ENCODE data around the gene PRPS1.
A peak's percentile ranks its signal among the peaks of the same experiment; 100 is the strongest.
"Not testable (repeated sequence)": the region's sequence is repeated elsewhere in the genome, so short reads cannot be mapped to it uniquely, and the experiment has no call there.

The PRPS1 gene

DNA sequence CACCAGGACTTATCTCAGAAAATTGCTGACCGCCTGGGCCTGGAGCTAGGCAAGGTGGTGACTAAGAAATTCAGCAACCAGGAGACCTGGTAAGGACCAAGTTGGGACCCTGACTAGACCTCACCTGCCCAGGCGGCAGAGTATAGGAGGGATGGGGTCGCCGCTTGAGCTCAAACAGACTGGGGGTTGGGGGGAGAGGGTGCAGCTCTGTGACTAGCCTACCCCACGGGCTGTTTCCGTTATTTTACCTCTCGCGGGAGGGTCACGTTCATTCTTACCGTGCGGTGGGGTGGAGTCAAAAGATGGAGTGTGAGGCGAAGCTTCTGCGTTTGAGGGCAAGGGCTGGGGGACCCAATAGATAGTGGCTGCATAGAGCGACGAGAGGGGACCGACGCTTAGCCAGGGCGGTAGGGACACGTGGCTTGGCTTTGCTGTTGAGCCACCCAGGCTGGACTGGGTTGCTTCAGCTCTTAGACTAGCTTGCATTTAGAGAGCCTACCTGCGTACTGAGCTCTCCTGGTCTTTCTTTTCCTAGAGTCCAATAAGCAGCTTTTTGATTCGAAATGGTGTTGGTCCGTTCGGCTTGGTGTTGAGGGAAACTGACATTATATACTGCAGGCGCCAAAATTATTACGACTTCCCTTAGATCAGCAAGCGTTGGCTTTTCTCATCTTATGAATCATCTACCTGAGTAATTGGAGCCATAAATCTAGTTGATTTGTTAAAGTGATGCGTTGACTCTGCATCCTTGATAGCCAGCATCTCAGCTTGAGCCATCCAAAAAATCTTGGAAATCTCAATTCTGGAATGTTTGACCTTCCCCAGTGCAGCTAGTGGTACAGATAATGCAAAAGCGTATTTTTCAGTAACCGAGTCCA, 591 bp downstream of the PRPS1 start:
- Histone ChIP-seq H3K4me3 (peak overlapping the region; percentile 43 to 73 (median 56)), H3K27ac (peak overlapping the region in 18 of 21 experiments; percentile 31 to 82 (median 72))

DNA sequence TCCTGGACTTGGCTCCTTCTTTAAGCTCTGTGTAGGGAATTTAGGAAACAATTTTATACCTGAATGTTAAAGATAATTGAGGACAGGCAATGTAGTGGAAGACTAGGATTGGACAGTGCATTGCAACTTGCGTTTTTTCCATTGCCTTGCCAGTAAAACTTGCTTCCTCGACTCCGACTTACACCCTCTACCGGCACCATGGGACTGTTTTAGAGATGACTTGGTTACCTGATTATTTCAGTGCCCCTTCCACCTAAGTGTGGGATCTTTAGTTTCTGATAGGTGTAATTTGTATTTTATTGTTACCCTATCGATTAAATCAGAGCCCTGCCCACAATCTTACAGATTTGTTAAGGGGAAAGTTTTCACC, 1.2 kb downstream of the PRPS1 start:
- H3K4me3 ChIP-seq: peak overlapping the region; percentile 43 to 73 (median 56)
- H3K27ac ChIP-seq: no peak overlapping the region

DNA sequence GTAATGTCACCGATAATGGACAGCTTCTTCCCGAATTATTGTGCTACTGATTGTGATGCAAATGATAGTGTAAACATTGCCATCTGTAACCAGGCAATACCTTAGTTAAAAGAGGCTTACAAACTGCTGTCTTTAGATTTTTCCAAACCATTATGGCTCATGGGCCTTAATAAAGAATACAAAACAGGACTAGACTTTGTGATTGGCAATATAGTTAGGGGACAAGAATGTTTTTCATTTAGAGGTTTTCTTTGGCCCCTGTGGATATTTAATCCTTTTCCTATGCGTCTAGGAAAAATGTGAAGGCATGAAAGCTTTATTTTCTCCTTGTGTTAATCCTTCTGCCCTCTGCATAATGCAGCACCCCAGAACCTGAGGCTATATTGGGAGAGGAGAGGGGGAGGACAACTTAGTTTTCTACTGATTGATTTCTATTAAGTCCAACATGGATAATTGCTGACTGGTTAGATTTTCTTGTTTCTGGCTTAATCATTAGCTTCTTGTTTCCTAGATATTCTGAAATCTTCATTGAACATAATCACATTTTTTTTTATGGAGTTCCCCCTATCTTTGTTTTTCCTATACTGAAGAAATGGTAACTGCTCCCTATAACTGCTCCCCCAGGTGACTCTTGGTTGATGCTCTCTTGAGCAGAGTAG, 1.9 kb downstream of the PRPS1 start:
- Histone ChIP-seq H3K4me3 (no peak overlapping the region), H3K27ac (no peak overlapping the region)

DNA sequence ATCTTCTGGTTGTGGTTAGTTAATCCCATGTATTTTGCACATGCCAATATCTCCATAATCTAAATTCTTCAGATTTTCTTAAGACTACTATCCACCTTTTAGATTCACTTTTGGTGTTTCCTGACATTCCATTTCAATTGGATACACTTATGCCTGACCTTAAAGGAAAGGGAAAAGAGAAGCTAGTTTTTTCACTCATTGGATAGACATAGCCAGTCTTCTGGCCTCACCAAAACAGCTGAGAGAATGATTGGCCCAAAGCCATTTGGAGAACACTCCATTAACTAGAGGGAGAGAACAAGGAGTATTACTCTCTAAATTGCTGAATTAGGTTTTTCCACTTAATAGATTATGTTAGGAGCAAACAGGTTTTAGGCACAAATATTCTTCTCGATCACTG, 4.0 kb downstream of the PRPS1 start:
- Histone ChIP-seq H3K4me3 (no peak overlapping the region), H3K27ac (no peak overlapping the region)

DNA sequence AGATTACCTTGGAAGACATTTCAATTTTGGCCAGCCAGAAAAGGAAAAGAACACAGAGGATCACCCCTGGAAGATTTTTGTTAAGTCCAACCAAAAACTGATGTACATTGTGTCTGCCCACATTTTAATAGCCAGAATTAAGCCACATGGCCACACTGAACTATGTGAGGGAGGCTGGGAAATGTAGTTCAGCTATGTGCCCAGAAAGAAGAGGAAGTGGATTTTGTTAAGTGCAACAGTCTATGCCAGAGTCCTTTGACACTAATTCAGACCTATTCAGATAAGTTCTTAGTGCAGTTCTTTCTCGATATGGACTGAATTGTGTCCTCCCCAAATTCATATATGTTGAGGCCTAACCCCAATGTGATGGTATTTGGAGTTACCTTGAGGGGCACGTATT, 18.4 kb downstream of the PRPS1 start:
- no peak overlapping the region for H3K27ac ChIP-seq
- H3K4me3 ChIP-seq: no peak overlapping the region

DNA sequence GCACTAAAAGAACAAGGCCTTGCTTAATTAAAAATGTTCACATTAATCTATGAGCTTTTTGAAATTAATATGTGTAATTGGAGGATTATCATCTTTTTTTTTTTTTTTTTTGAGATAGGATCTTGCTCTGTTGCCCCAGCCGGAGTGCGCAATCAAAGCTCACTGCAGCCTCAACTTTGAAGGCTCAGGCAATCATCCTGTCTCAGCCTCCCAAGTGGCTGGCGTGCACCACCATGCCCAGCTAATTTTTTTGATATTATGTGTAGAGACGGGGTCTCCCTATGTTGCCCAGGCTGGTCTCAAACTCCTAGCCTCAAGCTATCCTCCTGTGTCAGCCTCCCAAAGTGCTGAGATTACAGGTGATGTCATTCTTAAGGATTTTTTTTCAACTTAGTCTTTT, 20.0 kb downstream of the PRPS1 start:
- H3K4me3 ChIP-seq: no peak overlapping the region
- no peak overlapping the region for H3K27ac ChIP-seq

DNA sequence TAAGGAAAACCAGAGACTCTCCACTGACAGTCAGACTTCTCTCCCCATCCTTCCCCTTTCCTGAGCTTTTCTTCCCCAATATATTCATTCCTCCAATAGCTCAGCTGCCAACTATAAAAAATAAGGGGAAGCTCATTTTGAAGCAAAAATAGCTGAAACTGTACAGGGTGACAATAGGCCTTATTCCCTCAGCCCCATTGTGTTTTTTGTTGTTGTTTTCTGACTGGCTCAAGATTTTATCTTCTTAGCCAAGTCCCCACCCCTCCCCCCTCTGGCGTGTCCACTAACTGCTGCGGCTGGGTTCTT, 26.2 kb downstream of the PRPS1 start:
- H3K4me3 ChIP-seq: no peak overlapping the region
- H3K27ac ChIP-seq: peak overlapping the region in 2 of 21 experiments; percentile 3 to 16

DNA sequence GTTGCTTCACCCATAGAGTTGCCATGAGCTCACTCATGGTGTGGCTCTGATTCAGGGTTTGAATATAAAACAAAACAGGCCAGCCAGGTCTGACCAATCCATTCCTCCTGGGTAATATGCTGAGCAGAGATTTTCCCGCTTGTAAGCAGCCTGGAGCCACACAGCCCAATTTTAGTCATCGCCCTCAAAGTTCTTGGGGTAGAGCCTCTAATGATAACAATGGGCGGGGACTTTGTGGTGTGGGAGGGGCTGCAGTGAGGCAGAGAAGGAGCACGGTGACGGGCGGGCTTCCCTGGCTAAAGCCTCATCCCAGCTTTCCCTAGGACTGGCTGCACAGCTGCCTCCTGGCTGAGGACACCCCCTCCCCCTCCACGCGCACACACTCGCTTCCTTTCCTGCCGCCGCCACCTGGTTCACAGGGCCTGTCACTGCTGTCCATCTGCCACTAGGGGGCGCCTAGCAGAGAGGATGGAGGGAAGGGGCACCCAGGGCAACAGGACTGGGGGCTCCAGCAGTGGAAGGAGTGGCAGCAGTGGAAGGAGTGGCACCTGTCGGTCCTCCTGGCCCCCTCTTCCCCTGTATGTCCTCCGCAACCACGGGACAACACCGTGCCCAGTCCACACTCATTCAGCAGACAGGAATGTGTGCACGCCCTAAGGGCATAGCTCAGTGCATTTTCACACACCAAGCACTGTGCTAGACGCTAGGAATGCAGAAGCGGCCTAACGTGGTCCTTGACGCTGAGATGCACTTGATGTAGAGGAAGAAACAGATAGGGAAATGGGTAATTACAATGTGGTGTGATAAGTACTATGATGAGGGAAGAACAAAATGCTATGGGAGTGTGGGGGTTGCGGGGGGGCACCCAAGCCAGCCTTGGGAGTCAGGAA, 26.8 kb downstream of the PRPS1 start:
- no peak overlapping the region for H3K4me3 ChIP-seq
- peak overlapping the region in 4 of 21 experiments; percentile 3 to 58 (median 32) for H3K27ac ChIP-seq

DNA sequence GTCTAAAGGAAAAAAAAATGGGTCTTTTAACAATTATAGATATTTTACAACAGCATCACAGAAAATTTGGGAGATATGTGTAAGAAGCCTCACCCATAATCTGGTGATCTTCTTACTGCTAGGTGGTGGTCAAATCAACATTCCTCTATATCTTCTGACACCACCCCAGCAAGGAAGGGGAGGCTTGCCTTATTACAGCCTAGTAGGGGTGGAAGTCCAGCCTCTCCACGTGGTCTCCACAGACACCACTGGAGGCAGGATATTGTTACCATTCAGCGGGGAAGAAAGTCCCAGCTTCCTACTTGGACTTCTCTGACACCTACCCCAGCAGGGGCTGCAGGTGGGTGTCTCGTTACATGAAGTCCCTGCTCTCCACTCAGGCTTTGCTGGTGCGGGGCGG, 28.7 kb downstream of the PRPS1 start:
- Histone ChIP-seq H3K4me3 (no peak overlapping the region), H3K27ac (no peak overlapping the region)

DNA sequence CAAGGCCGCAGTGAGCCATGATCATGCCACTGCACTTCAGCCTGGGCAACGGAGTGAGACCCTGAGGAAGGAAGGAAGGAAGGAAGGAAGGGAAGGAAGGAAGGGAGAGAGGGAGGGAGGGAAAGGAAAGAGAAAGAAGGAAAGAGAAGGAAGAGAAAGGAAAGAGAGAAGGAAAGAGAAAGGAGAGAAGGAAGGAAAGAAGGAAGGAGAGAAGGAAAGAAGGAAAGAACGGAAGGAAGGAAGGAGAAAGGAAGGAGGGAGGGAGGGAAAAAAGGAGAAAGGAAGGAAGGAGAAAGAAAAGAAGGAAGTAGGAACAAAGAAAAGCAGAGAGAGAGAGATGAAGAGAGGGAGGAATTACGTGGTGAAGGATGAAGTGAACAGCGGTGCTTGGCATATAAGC, 30.4 kb downstream of the PRPS1 start:
- Histone ChIP-seq H3K4me3 (no peak overlapping the region), H3K27ac (no peak overlapping the region)

DNA sequence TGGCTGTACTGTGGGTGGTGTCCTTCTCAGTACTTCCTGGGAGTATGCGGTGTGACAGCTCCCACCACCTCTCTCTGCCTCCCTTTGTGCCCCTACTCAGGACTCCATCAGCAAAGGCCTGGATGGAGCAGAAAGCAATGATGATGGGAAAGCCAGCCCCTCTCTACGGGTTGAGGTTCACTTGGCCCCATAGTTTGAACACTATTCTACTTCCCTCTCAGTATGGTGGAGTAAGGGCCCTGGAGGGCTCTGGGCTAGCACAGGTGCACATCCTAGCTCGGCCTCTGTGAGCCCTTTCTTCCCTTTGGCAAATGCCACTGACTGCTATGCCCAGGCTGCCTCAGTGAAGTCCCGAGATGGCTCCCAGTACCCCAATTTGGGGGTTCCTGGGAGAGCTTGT, 31.0 kb downstream of the PRPS1 start:
- Histone ChIP-seq H3K27ac (no peak overlapping the region), H3K4me3 (no peak overlapping the region)

DNA sequence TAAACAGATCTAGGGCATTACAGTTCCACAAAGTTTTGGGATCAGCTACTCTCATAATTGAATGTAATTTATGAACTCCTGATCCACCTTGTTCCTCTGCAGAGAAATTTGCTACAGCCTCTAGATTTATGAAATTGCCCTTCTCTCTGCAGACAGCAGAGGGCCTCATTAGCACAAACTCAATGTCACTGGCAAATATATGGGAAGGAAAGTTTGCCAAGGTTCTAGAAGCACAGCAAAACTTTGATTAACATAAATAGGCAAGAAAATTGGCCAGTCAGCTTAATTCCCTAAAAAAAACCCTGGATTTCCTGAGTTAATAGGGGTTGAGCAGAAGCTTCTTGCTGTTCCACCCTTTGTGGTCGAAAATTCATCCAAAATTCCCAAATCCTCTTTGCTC, 31.5 kb downstream of the PRPS1 start:
- Histone ChIP-seq H3K27ac (no peak overlapping the region), H3K4me3 (no peak overlapping the region)

DNA sequence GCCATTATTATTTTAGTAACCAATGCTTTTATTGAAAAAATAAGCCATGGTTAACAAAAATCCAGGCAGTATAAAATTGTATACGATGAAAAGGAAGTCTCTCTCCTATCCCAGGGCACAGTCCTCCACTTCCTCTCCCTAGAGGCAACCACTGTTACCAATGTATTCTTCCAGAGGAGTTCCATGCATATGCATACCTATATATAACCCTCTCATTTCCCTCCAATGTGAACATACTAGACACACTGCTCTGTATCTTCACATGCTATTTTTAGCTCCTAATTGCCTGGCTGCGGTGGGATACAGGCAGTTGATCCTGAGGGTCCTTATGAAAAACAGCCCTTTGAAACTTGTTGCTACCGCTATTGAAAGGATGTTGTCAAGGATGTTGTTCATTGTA, 33.8 kb downstream of the PRPS1 start:
- H3K4me3 ChIP-seq: no peak overlapping the region
- no peak overlapping the region for H3K27ac ChIP-seq

DNA sequence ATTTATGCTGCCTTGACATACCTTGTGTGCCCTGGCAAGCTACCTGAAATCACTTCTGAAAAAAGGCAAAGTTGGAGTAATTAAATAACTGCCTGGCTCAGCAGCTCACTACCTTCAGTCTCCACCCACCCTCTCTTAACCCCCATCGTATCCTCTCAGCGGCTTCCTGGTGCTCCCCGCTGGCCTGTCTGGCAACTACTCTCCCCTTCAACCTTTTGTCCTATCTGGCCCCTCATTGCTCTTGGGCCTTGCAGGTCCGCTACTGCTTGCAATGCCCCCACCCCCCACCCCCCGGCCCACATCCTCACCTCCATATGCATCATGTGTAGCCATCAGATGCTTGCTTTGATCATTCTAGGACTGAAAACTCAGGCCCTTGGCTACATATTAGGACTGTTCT, 34.5 kb downstream of the PRPS1 start:
- H3K4me3 ChIP-seq: no peak overlapping the region
- H3K27ac ChIP-seq: no peak overlapping the region

DNA sequence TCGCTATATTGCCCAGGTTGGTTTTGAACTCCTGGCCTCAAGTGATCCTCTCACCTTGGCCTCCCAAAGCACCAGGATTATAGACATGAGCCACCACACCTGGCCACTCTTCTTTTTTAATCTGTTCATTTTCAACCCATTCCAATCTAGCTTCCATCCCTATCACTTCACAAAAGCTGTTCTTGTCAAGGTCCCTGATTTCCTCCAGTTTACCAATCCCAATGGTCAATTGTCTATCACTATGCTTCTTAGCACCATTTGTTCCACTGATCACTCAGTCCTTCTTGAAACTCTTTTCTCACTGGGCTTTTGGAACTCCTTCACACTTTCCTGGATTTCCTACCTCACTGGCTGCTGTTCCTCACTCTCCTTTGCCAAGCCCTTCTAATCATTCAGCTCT, 38.6 kb downstream of the PRPS1 start:
- no peak overlapping the region for H3K4me3 ChIP-seq
- H3K27ac ChIP-seq: no peak overlapping the region

DNA sequence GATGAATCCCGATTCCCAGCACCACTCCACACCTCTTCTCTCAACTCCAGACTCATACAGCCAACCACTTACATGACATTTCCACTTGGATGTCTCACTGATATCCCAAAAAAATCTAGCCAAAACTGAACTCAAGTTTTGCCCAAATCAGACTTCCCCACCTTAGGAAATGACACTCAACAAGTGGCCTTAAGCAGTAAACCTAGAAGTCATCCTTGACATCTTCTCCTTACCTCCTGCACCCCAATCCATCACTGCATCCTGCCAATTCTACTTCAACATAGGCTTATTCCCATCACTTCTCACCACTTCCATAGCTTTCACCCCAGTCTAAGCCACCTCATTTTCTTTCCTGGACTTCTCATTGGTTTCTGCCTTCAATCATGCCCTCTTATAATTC, 39.1 kb downstream of the PRPS1 start:
- H3K27ac ChIP-seq: no peak overlapping the region
- H3K4me3 ChIP-seq: no peak overlapping the region

DNA sequence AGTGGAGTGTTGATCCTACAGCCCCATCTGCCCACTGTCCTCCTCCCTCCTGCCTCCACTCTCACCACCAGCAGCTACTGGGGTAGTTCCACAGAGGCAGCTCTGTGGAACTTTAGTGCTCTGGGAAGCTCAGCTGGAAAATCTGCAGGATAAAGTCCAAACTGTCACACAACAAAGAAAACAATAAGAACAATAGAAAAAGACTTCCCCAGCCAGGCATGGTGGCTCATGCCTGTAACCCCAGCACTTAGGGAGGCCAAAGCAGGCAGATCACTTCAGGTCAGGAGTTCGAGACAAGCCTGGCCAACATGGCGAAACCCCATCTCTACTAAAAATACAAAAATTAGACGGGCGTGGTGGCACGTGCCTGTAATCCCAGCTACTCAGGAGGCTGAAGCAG, 40.4 kb downstream of the PRPS1 start:
- H3K4me3 ChIP-seq, H3K27ac ChIP-seq: not testable (repeated sequence)

DNA sequence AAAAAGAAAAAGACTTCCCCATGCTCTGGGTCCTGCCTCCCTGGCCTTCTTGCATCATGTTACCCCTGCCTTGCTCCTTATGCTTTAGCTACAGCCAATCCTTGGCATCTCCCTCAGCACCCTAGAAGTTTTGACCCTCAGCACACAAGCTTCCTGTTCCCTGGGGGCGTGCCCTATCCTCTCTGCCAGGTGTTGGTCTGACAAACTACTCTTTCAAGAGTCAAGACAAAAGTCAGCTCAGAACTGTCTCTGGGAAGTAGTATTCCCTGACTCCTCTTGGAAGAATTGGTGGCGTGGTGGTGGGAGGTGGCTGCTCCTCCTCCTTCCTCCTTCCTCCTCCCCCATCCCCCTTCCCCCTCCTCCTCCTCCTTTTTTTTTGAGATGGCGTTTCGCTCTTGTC, 41.0 kb downstream of the PRPS1 start:
- Histone ChIP-seq H3K27ac (no peak overlapping the region), H3K4me3 (no peak overlapping the region)

DNA sequence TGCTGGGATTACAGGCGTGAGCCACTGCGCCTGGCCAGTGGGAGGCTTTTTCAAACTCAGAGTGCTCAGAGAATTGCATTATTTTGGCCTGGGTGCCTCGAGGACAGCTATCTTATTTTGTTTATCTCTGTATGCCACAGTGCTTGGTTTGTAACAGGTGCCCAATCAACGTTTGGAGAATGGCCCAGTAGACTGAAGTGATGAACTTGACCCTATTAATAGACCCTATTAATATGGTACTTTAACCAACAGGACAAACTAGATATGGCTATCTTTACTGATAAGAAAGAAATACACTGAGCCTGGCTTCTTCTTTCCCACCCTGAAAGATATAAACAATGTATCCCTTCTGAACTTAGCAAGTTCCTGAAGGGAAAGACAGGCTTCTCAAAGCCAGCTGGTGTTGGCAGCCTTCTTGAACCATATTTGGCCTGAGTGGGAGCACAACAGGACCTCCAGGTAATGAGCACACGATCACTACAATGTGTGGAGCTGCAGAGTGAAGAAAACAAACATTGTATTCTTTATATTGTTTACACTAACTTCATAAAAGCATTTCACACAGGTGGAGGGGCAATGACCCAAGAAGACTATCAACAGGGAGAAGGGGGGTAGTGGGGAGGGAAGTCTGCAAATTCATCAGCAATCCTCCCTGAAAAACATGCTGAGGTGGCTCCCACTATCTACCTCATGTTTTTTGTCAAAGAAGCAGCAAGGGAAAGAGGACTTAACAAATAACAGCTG, 41.7 kb downstream of the PRPS1 start:
- H3K4me3 ChIP-seq: no peak overlapping the region
- no peak overlapping the region for H3K27ac ChIP-seq

DNA sequence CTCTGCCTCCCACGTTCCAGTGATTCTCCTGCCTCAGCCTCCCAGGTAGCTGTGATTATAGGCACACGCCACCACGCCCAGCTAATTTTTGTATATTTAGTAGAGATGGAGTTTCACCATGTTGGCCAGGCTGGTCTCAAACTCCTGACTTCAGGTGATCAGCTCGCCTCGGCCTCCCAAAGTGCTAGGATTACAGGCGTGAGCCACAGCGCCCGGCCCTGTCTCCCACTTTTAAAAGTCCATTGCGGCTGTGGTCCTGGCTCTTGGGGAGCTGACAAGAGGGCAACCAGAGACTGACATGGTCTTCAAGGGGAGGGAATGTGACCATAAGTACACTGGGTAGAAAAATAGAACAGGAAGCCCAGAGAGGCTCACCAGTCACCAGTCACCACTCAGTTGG, 42.9 kb downstream of the PRPS1 start:
- H3K27ac ChIP-seq, H3K4me3 ChIP-seq: not testable (repeated sequence)
